Measurements from ENCODE around the gene AMPD2. TPM values are rescaled to one million over a fixed set of nuclear protein-coding genes. Genes with fewer than 3 reads are reported as not detected.

Gene AMPD2
- total RNA-seq, 1 experiment from 2014 or later = 79.8 TPM

DNA sequence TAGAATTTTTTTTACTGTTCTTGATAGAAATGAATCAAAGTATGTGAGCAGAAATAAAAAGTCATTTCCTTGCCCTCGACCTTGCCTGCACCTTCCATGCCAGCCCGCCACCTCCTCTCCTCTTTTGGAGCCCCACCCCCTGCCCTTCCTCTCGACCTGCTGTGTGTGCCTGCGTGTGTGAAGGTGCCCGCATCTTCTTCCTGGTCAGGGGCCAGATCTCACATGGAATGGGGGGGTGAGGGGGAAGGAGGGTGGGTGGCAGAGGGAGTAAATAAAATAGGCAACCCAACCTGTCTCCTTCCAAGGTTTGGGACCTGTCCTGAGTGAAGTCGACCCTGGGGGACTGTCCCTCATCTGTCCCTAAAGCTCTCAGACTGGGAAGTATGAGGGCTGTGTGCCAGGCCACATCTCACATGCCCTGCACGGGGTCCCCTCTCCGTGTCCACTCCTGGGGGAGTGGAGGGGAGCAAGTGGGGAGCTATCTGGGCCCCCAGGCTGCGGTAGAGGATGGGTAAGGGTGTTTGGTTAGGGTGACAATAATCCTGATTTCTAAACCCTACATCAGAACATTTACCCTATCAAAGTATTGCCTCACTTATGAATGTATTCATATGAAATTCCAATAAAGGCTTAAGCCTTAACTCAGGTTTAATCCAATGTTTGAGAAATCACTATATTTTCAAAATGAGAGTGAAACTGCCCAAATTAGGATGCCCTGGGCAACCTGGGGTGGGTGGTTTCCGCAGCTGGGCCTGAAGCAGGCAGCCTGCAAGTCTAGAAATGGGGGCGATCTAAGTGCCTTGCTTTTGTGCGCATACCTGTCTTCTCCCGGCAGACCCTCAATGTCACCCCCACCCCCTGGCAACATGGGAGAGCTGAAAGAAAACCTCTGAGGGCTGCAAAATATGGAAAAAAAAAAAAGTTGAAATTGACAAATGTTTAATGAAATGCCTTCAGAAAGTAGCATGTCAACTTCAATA, 15.4 kb downstream of the AMPD2 start:
- DNase-seq (ENCODE audit: low spot score) (no peak), ATAC-seq (no peak)
- peak overlapping the region; percentile 84; the same call in 1 of the 2 replicates for H3K27ac Mint-ChIP-seq
- TF ChIP-seq, protein P1, sequence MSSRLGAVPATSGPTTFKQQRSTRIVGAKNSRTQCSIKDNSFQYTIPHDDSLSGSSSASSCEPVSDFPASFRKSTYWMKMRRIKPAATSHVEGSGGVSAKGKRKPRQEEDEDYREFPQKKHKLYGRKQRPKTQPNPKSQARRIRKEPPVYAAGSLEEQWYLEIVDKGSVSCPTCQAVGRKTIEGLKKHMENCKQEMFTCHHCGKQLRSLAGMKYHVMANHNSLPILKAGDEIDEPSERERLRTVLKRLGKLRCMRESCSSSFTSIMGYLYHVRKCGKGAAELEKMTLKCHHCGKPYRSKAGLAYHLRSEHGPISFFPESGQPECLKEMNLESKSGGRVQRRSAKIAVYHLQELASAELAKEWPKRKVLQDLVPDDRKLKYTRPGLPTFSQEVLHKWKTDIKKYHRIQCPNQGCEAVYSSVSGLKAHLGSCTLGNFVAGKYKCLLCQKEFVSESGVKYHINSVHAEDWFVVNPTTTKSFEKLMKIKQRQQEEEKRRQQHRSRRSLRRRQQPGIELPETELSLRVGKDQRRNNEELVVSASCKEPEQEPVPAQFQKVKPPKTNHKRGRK (CRISPR knock-in tag; IDR thresholded peaks at IDR 0.05; ENCODE audit: borderline replicate concordance) = no peak
- TF ChIP-seq GABPB1 (CRISPR knock-in tag; IDR thresholded peaks at IDR 0.05) (no peak), MYBL2 (CRISPR knock-in tag; IDR thresholded peaks at IDR 0.05) (no peak), ZNF121 (CRISPR knock-in tag; IDR thresholded peaks at IDR 0.05) (no peak), CREM (CRISPR knock-in tag; IDR thresholded peaks at IDR 0.05) (no peak), NR3C1 (CRISPR knock-in tag; conservative IDR thresholded peaks at IDR 0.05; ENCODE audit: low read depth) (no peak), ZBTB21 (CRISPR knock-in tag; IDR thresholded peaks at IDR 0.05; ENCODE audit: borderline replicate concordance) (no peak), NFE2L1 (CRISPR knock-in tag; IDR thresholded peaks at IDR 0.05) (no peak), NR1H2 (CRISPR knock-in tag; IDR thresholded peaks at IDR 0.05) (no peak), ELF4 (CRISPR knock-in tag; IDR thresholded peaks at IDR 0.05; ENCODE audit: low read depth) (no peak), SP1 (CRISPR knock-in tag; conservative IDR thresholded peaks at IDR 0.05) (no peak), NR2C2 (CRISPR knock-in tag; IDR thresholded peaks at IDR 0.05) (no peak), CBFB (CRISPR knock-in tag; IDR thresholded peaks at IDR 0.05; ENCODE audit: low read depth) (no peak)
- TF ChIP-seq, protein P2, sequence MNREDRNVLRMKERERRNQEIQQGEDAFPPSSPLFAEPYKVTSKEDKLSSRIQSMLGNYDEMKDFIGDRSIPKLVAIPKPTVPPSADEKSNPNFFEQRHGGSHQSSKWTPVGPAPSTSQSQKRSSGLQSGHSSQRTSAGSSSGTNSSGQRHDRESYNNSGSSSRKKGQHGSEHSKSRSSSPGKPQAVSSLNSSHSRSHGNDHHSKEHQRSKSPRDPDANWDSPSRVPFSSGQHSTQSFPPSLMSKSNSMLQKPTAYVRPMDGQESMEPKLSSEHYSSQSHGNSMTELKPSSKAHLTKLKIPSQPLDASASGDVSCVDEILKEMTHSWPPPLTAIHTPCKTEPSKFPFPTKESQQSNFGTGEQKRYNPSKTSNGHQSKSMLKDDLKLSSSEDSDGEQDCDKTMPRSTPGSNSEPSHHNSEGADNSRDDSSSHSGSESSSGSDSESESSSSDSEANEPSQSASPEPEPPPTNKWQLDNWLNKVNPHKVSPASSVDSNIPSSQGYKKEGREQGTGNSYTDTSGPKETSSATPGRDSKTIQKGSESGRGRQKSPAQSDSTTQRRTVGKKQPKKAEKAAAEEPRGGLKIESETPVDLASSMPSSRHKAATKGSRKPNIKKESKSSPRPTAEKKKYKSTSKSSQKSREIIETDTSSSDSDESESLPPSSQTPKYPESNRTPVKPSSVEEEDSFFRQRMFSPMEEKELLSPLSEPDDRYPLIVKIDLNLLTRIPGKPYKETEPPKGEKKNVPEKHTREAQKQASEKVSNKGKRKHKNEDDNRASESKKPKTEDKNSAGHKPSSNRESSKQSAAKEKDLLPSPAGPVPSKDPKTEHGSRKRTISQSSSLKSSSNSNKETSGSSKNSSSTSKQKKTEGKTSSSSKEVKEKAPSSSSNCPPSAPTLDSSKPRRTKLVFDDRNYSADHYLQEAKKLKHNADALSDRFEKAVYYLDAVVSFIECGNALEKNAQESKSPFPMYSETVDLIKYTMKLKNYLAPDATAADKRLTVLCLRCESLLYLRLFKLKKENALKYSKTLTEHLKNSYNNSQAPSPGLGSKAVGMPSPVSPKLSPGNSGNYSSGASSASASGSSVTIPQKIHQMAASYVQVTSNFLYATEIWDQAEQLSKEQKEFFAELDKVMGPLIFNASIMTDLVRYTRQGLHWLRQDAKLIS (CRISPR knock-in tag; IDR thresholded peaks at IDR 0.05; ENCODE audit: borderline replicate concordance) = no peak
- TF ChIP-seq, protein P3, sequence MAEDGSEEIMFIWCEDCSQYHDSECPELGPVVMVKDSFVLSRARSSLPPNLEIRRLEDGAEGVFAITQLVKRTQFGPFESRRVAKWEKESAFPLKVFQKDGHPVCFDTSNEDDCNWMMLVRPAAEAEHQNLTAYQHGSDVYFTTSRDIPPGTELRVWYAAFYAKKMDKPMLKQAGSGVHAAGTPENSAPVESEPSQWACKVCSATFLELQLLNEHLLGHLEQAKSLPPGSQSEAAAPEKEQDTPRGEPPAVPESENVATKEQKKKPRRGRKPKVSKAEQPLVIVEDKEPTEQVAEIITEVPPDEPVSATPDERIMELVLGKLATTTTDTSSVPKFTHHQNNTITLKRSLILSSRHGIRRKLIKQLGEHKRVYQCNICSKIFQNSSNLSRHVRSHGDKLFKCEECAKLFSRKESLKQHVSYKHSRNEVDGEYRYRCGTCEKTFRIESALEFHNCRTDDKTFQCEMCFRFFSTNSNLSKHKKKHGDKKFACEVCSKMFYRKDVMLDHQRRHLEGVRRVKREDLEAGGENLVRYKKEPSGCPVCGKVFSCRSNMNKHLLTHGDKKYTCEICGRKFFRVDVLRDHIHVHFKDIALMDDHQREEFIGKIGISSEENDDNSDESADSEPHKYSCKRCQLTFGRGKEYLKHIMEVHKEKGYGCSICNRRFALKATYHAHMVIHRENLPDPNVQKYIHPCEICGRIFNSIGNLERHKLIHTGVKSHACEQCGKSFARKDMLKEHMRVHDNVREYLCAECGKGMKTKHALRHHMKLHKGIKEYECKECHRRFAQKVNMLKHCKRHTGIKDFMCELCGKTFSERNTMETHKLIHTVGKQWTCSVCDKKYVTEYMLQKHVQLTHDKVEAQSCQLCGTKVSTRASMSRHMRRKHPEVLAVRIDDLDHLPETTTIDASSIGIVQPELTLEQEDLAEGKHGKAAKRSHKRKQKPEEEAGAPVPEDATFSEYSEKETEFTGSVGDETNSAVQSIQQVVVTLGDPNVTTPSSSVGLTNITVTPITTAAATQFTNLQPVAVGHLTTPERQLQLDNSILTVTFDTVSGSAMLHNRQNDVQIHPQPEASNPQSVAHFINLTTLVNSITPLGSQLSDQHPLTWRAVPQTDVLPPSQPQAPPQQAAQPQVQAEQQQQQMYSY (CRISPR knock-in tag; IDR thresholded peaks at IDR 0.05) = no peak
- TF ChIP-seq, protein P4, sequence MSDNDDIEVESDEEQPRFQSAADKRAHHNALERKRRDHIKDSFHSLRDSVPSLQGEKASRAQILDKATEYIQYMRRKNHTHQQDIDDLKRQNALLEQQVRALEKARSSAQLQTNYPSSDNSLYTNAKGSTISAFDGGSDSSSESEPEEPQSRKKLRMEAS (CRISPR knock-in tag; IDR thresholded peaks at IDR 0.05) = no peak
- TF ChIP-seq, protein P5, sequence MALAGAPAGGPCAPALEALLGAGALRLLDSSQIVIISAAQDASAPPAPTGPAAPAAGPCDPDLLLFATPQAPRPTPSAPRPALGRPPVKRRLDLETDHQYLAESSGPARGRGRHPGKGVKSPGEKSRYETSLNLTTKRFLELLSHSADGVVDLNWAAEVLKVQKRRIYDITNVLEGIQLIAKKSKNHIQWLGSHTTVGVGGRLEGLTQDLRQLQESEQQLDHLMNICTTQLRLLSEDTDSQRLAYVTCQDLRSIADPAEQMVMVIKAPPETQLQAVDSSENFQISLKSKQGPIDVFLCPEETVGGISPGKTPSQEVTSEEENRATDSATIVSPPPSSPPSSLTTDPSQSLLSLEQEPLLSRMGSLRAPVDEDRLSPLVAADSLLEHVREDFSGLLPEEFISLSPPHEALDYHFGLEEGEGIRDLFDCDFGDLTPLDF (CRISPR knock-in tag; IDR thresholded peaks at IDR 0.05) = no peak
- TF ChIP-seq, protein P6, sequence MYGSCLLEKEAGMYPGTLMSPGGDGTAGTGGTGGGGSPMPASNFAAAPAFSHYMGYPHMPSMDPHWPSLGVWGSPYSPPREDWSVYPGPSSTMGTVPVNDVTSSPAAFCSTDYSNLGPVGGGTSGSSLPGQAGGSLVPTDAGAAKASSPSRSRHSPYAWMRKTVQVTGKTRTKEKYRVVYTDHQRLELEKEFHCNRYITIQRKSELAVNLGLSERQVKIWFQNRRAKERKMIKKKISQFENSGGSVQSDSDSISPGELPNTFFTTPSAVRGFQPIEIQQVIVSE (CRISPR knock-in tag; IDR thresholded peaks at IDR 0.05; ENCODE audit: borderline replicate concordance) = no peak
- TF ChIP-seq, protein P7, sequence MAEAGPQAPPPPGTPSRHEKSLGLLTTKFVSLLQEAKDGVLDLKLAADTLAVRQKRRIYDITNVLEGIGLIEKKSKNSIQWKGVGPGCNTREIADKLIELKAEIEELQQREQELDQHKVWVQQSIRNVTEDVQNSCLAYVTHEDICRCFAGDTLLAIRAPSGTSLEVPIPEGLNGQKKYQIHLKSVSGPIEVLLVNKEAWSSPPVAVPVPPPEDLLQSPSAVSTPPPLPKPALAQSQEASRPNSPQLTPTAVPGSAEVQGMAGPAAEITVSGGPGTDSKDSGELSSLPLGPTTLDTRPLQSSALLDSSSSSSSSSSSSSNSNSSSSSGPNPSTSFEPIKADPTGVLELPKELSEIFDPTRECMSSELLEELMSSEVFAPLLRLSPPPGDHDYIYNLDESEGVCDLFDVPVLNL (CRISPR knock-in tag; IDR thresholded peaks at IDR 0.05; ENCODE audit: borderline replicate concordance, low read depth) = no peak
- TF ChIP-seq, protein P8, sequence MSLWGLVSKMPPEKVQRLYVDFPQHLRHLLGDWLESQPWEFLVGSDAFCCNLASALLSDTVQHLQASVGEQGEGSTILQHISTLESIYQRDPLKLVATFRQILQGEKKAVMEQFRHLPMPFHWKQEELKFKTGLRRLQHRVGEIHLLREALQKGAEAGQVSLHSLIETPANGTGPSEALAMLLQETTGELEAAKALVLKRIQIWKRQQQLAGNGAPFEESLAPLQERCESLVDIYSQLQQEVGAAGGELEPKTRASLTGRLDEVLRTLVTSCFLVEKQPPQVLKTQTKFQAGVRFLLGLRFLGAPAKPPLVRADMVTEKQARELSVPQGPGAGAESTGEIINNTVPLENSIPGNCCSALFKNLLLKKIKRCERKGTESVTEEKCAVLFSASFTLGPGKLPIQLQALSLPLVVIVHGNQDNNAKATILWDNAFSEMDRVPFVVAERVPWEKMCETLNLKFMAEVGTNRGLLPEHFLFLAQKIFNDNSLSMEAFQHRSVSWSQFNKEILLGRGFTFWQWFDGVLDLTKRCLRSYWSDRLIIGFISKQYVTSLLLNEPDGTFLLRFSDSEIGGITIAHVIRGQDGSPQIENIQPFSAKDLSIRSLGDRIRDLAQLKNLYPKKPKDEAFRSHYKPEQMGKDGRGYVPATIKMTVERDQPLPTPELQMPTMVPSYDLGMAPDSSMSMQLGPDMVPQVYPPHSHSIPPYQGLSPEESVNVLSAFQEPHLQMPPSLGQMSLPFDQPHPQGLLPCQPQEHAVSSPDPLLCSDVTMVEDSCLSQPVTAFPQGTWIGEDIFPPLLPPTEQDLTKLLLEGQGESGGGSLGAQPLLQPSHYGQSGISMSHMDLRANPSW (CRISPR knock-in tag; conservative IDR thresholded peaks at IDR 0.05; ENCODE audit: low read depth) = no peak
- H3K36me3 Mint-ChIP-seq = peaks cover 11% of the 10 kb centered on the region
- H3K4me1 Mint-ChIP-seq = peaks cover 27% of the 10 kb centered on the region
- H3K27me3 Mint-ChIP-seq (ENCODE audit: low read depth) = no peaks in the 10 kb centered on the region
- H3K9me3 Mint-ChIP-seq = no peaks in the 10 kb centered on the region
- CTCF ChIA-PET = interaction anchor here (1.2 to 1.7 kb wide), 3 partner anchors 18 to 137 kb away, joined by 4 to 7 read pairs (median 6); no protein-coding TSS in a partner anchor
- no peak overlapping the region for H3K4me3 Mint-ChIP-seq
- POLR2A ChIA-PET = no interaction called here
